Measurements from ENCODE around the gene P2RY13.

P2RY13 gene

GRCh38 chr3:151319628-151320027, 9.7 kb downstream of the P2RY13 start:
- no peak for DNase-seq

GRCh38 chr3:151318991-151319390, 10.4 kb downstream of the P2RY13 start:
- DNase-seq: no peak

GRCh38 chr3:151318313-151318712, 11.0 kb downstream of the P2RY13 start:
- DNase-seq: no peak

GRCh38 chr3:151316267-151316991, 12.9 kb downstream of the P2RY13 start, which contains the start of gene GPR87:
Gene GPR87 (minus strand): TSS chr3:151316820. CDS start chr3:151300100, 16,720 bp downstream.
- DNase-seq: no peak

GRCh38 chr3:151315846-151316245, 13.5 kb downstream of the P2RY13 start:
- no peak for DNase-seq

GRCh38 chr3:151315136-151315535, 14.2 kb downstream of the P2RY13 start:
- no peak for DNase-seq

GRCh38 chr3:151314593-151314992, 14.8 kb downstream of the P2RY13 start:
- no peak for DNase-seq

GRCh38 chr3:151314137-151314536, 15.2 kb downstream of the P2RY13 start:
- DNase-seq: no peak

GRCh38 chr3:151312972-151313371, 16.4 kb downstream of the P2RY13 start:
- DNase-seq: no peak

GRCh38 chr3:151309566-151309965, 19.8 kb downstream of the P2RY13 start:
- DNase-seq: no peak

GRCh38 chr3:151307583-151308488, 21.5 kb downstream of the P2RY13 start:
- no peak for DNase-seq

- DNase-seq: no peak
Measured at GRCh38 chr3:151307131-151307530, 22.2 kb downstream of the P2RY13 start.

- no peak for DNase-seq
Measured at GRCh38 chr3:151306168-151306810, 23.1 kb downstream of the P2RY13 start.

- DNase-seq: no peak
Measured at GRCh38 chr3:151305775-151306151, 23.6 kb downstream of the P2RY13 start.

GRCh38 chr3:151305060-151305774, 24.1 kb downstream of the P2RY13 start:
- peak; percentile 47 for DNase-seq

GRCh38 chr3:151303751-151304150, 25.6 kb downstream of the P2RY13 start:
- DNase-seq: no peak

- no peak for DNase-seq
Measured at GRCh38 chr3:151301787-151302186, 27.6 kb downstream of the P2RY13 start.

- no peak for DNase-seq
Measured at GRCh38 chr3:151300539-151300938, 28.8 kb downstream of the P2RY13 start.

GRCh38 chr3:151299006-151299405, 30.3 kb downstream of the P2RY13 start:
- no peak for DNase-seq

- DNase-seq: no peak
Measured at GRCh38 chr3:151297429-151297828, 31.9 kb downstream of the P2RY13 start.

GRCh38 chr3:151296226-151296625, 33.1 kb downstream of the P2RY13 start:
- no peak for DNase-seq

GRCh38 chr3:151293127-151293526, 36.2 kb downstream of the P2RY13 start:
- DNase-seq: no peak

- no peak for DNase-seq
Measured at GRCh38 chr3:151290673-151291072, 38.7 kb downstream of the P2RY13 start.

Measured in right hindlimb (tissue), 1 donor.